ENCODE results near the gene RNF111. TPM values are rescaled to one million over a fixed set of nuclear protein-coding genes. Genes with fewer than 3 reads are reported as not detected.

The RNF111 gene
- total RNA-seq, 1 experiment from 2014 or later = 22.4 TPM

- POLR2A ChIA-PET = interaction anchor here (0.6 kb wide), 1 partner anchor 41 kb away, joined by 3 read pairs; no protein-coding TSS in a partner anchor
- peak overlapping the region; percentile 21; the same call in 1 of the 2 replicates for H3K27ac Mint-ChIP-seq
- TF ChIP-seq TEAD4 (CRISPR knock-in tag; IDR thresholded peaks at IDR 0.05) (no peak), MYBL2 (CRISPR knock-in tag; IDR thresholded peaks at IDR 0.05) (no peak), ATF1 (CRISPR knock-in tag; IDR thresholded peaks at IDR 0.05) (no peak), NR3C1 (CRISPR knock-in tag; conservative IDR thresholded peaks at IDR 0.05; ENCODE audit: low read depth) (no peak), AFF4 (CRISPR knock-in tag; IDR thresholded peaks at IDR 0.05; ENCODE audit: borderline replicate concordance) (no peak), ZNF219 (CRISPR knock-in tag; IDR thresholded peaks at IDR 0.05; ENCODE audit: borderline replicate concordance) (no peak), ATF2 (CRISPR knock-in tag; IDR thresholded peaks at IDR 0.05; ENCODE audit: borderline replicate concordance, low read depth) (no peak), ATF3 (CRISPR knock-in tag; conservative IDR thresholded peaks at IDR 0.05) (no peak), MAX (CRISPR knock-in tag; IDR thresholded peaks at IDR 0.05) (no peak), FOXK1 (CRISPR knock-in tag; IDR thresholded peaks at IDR 0.05) (no peak), ZNF232 (CRISPR knock-in tag; IDR thresholded peaks at IDR 0.05) (no peak), ZBTB21 (CRISPR knock-in tag; IDR thresholded peaks at IDR 0.05; ENCODE audit: borderline replicate concordance) (no peak), NFE2L1 (CRISPR knock-in tag; IDR thresholded peaks at IDR 0.05) (no peak)
- no peak overlapping the region for H3K4me3 Mint-ChIP-seq
- CTCF ChIA-PET = no interaction called here
- ATAC-seq (no peak), DNase-seq (ENCODE audit: low spot score) (no peak)
- no peaks in the 10 kb centered on the region for H3K27me3 Mint-ChIP-seq (ENCODE audit: low read depth)
- H3K4me1 Mint-ChIP-seq = no peaks in the 10 kb centered on the region; the same call in 1 of the 2 replicates
- H3K9me3 Mint-ChIP-seq = no peaks in the 10 kb centered on the region; the same call in 1 of the 2 replicates
- peaks cover 9% of the 10 kb centered on the region for H3K36me3 Mint-ChIP-seq
These were observed 42.1 kb downstream of the RNF111 start for GRCh38 chr15:59029554-59029953.

GRCh38 chr15:59035201-59035600 is 47.7 kb downstream of the RNF111 start:
- ChIA-PET CTCF (no interaction called here), POLR2A (no interaction called here)
- Mint-ChIP-seq H3K4me1 (no peaks in the 10 kb centered on the region), H3K4me3 (no peak overlapping the region), H3K36me3 (peaks cover 29% of the 10 kb centered on the region), H3K9me3 (peaks cover 4% of the 10 kb centered on the region; the same call in 1 of the 2 replicates), H3K27ac (no peak overlapping the region), H3K27me3 (ENCODE audit: low read depth) (no peaks in the 10 kb centered on the region)
- TF ChIP-seq IRF2 (CRISPR knock-in tag; IDR thresholded peaks at IDR 0.05; ENCODE audit: borderline replicate concordance, low read depth) (no peak), E2F4 (CRISPR knock-in tag; IDR thresholded peaks at IDR 0.05; ENCODE audit: borderline replicate concordance, low read depth) (no peak), ETV6 (CRISPR knock-in tag; IDR thresholded peaks at IDR 0.05) (no peak), SMAD4 (CRISPR knock-in tag; IDR thresholded peaks at IDR 0.05) (no peak), CTCF (IDR thresholded peaks at IDR 0.05) (no peak), ZNF232 (CRISPR knock-in tag; IDR thresholded peaks at IDR 0.05) (no peak), JUN (CRISPR knock-in tag; IDR thresholded peaks at IDR 0.05) (no peak), TEAD4 (CRISPR knock-in tag; IDR thresholded peaks at IDR 0.05) (no peak), E2F5 (CRISPR knock-in tag; IDR thresholded peaks at IDR 0.05) (no peak), ZNF425 (CRISPR knock-in tag; conservative IDR thresholded peaks at IDR 0.05) (no peak), ZNF263 (CRISPR knock-in tag; IDR thresholded peaks at IDR 0.05; ENCODE audit: low read depth) (no peak), NR3C1 (CRISPR knock-in tag; conservative IDR thresholded peaks at IDR 0.05; ENCODE audit: low read depth) (no peak), NFYB (CRISPR knock-in tag; conservative IDR thresholded peaks at IDR 0.05; ENCODE audit: low read depth) (no peak)
- DNase-seq (ENCODE audit: low spot score) = no peak
- ATAC-seq = no peak

Data from WTC11 (cell line).